ENCODE measurements around the gene TBX1.

GRCh38 chr22:19716041-19716828 is 44.3 kb upstream of the TBX1 start:
- TF ChIP-seq CTCF (IDR thresholded peaks at IDR 0.05) (no peak), POLR2A (IDR thresholded peaks at IDR 0.05) (no peak), EP300 (IDR thresholded peaks at IDR 0.05) (no peak)

All from stomach (tissue), 4 donors.